ENCODE measurements around the gene EDN2. TPM values are rescaled to one million over a fixed set of nuclear protein-coding genes. Genes with fewer than 3 reads are reported as not detected.

Gene EDN2
- total RNA-seq, 1 donor from 2014 or later: 0.47 TPM

- intact Hi-C loops (cut with micrococcal nuclease): no loop called here
- no peak for TF ChIP-seq CTCF (IDR thresholded peaks at IDR 0.05; ENCODE audit: borderline replicate concordance)
- DNase-seq: peak; percentile 16
- no peaks in the 10 kb centered on the region for H3K27me3 ChIP-seq (ENCODE audit: low read depth)
- H3K36me3 ChIP-seq: no peaks in the 10 kb centered on the region
- no peak overlapping the region for H3K4me3 ChIP-seq
- H3K9me3 ChIP-seq (replicated peaks): no peaks in the 10 kb centered on the region
- no peak overlapping the region for H3K27ac ChIP-seq (replicated peaks)
- H3K4me1 ChIP-seq: peaks cover 46% of the 10 kb centered on the region
These were observed 9.3 kb upstream of the EDN2 start for GRCh38 chr1:41493626-41494350.

- peaks cover 40% of the 10 kb centered on the region for H3K4me1 ChIP-seq
- peak; percentile 14 for DNase-seq
These were observed 8.6 kb upstream of the EDN2 start for GRCh38 chr1:41493117-41493536.

GRCh38 chr1:41492341-41492848 is 7.9 kb upstream of the EDN2 start:
- peak; percentile 41 for TF ChIP-seq CTCF (IDR thresholded peaks at IDR 0.05; ENCODE audit: borderline replicate concordance)
- no peaks in the 10 kb centered on the region for H3K36me3 ChIP-seq
- H3K4me3 ChIP-seq: no peak overlapping the region
- no peak overlapping the region for H3K27ac ChIP-seq (replicated peaks)
- DNase-seq: peak; percentile 12
- intact Hi-C loops (cut with micrococcal nuclease): no loop called here
- no peaks in the 10 kb centered on the region for H3K9me3 ChIP-seq (replicated peaks)
- no peaks in the 10 kb centered on the region for H3K27me3 ChIP-seq (ENCODE audit: low read depth)
- H3K4me1 ChIP-seq: peaks cover 38% of the 10 kb centered on the region

More at GRCh38 chr1:41493117-41493536, 8.6 kb upstream of the EDN2 start:
- no peak for TF ChIP-seq CTCF (IDR thresholded peaks at IDR 0.05; ENCODE audit: borderline replicate concordance)
- H3K27ac ChIP-seq (replicated peaks): no peak overlapping the region
- intact Hi-C loops (cut with micrococcal nuclease): no loop called here
- no peaks in the 10 kb centered on the region for H3K9me3 ChIP-seq (replicated peaks)
- H3K27me3 ChIP-seq (ENCODE audit: low read depth): no peaks in the 10 kb centered on the region
- H3K36me3 ChIP-seq: no peaks in the 10 kb centered on the region
- no peak overlapping the region for H3K4me3 ChIP-seq

- Histone ChIP-seq H3K4me3 (no peak overlapping the region), H3K36me3 (no peaks in the 10 kb centered on the region), H3K9me3 (replicated peaks) (no peaks in the 10 kb centered on the region), H3K27me3 (ENCODE audit: low read depth) (no peaks in the 10 kb centered on the region), H3K4me1 (peaks cover 39% of the 10 kb centered on the region), H3K27ac (replicated peaks) (peak overlapping the region; percentile 61)
- TF ChIP-seq CTCF (IDR thresholded peaks at IDR 0.05; ENCODE audit: borderline replicate concordance): no peak
- no peak for DNase-seq
- intact Hi-C loops (cut with micrococcal nuclease): no loop called here
These were observed 6.4 kb upstream of the EDN2 start for GRCh38 chr1:41490911-41491310.

- TF ChIP-seq CTCF (IDR thresholded peaks at IDR 0.05; ENCODE audit: borderline replicate concordance): no peak
- no peaks in the 10 kb centered on the region for H3K27me3 ChIP-seq (ENCODE audit: low read depth)
- H3K4me3 ChIP-seq: no peak overlapping the region
- H3K27ac ChIP-seq (replicated peaks): no peak overlapping the region
- DNase-seq: no peak
- H3K9me3 ChIP-seq (replicated peaks): no peaks in the 10 kb centered on the region
- no peaks in the 10 kb centered on the region for H3K36me3 ChIP-seq
- peaks cover 44% of the 10 kb centered on the region for H3K4me1 ChIP-seq
- intact Hi-C loops (cut with micrococcal nuclease): no loop called here
These were observed 5.1 kb upstream of the EDN2 start for GRCh38 chr1:41489561-41489960.
